ENCODE data around the gene GLI2. TPM values are rescaled to one million over a fixed set of nuclear protein-coding genes. Genes with fewer than 3 reads are reported as not detected.

The GLI2 gene
- total and polyA plus RNA-seq, 2 experiments from 2014 or later = 53.6 to 57.0 TPM

GRCh38 chr2:120744817-120745216 is 9.1 kb downstream of the GLI2 start (continued):
- no peak for TF ChIP-seq ZNF462 (CRISPR knock-in tag; IDR thresholded peaks at IDR 0.05)

GRCh38 chr2:120745420-120746111 is 9.9 kb downstream of the GLI2 start:
- DNase-seq (ENCODE audit: low spot score) (no peak), ATAC-seq (no peak)
- Mint-ChIP-seq H3K4me3 (no peak overlapping the region), H3K36me3 (ENCODE audit: low read depth) (no peaks in the 10 kb centered on the region; the same call in 2 of the 3 replicates), H3K27ac (no peak overlapping the region), H3K9me3 (no peaks in the 10 kb centered on the region), H3K4me1 (peaks cover 84% of the 10 kb centered on the region), H3K27me3 (ENCODE audit: insufficient read depth, low read depth, poor library complexity) (peaks cover 10% of the 10 kb centered on the region)
- H3K4me3 ChIP-seq = no peak overlapping the region
- peaks cover 60% of the 10 kb centered on the region for H4K20me1 ChIP-seq (replicated peaks; ENCODE audit: insufficient read depth)
- H3K4me1 ChIP-seq (ENCODE audit: insufficient read depth) = peaks cover 79% of the 10 kb centered on the region
- H2AFZ ChIP-seq = no peak overlapping the region
- H3K9me2 ChIP-seq (ENCODE audit: insufficient read depth) = peaks cover 9% of the 10 kb centered on the region; the same call in 1 of the 2 replicates
- H3K27me3 ChIP-seq (ENCODE audit: insufficient read depth) = no peaks in the 10 kb centered on the region
- H3K36me3 ChIP-seq (ENCODE audit: insufficient read depth) = no peaks in the 10 kb centered on the region
- H3F3A ChIP-seq (replicated peaks; ENCODE audit: low read depth) = peaks cover 20% of the 10 kb centered on the region
- H3K79me2 ChIP-seq (replicated peaks; ENCODE audit: insufficient read depth) = peaks cover 99% of the 10 kb centered on the region
- no peak overlapping the region for H3K4me2 ChIP-seq
- 0 out of 2 replicates have a peak overlapping the region, but pooled peaks have one; percentile 39 for H3K27ac ChIP-seq (ENCODE audit: low read depth)
- TF ChIP-seq ZNF462 (CRISPR knock-in tag; IDR thresholded peaks at IDR 0.05) = no peak
- no peak for TF ChIP-seq ZNF331 (CRISPR knock-in tag; IDR thresholded peaks at IDR 0.05; ENCODE audit: low read depth)
- TF ChIP-seq NANOG (IDR thresholded peaks at IDR 0.05; ENCODE audit: borderline replicate concordance) = no peak
- no peak for TF ChIP-seq EZH2 (IDR thresholded peaks at IDR 0.05; ENCODE audit: low read depth, unreplicated experiment)
- no peak for TF ChIP-seq JUNB (IDR thresholded peaks at IDR 0.05; ENCODE audit: unreplicated experiment)
- no peak for TF ChIP-seq CTCF (conservative IDR thresholded peaks at IDR 0.05; ENCODE audit: low read depth in 2 of 2)
- no peak for TF ChIP-seq ZNF114 (CRISPR knock-in tag; IDR thresholded peaks at IDR 0.05)
